Naive thymus-derived CD8-positive, alpha-beta T cell (primary cell): ENCODE data around the gene FSD1. TPM values are rescaled to one million over a fixed set of nuclear protein-coding genes. Genes with fewer than 3 reads are reported as not detected.

Source experiments
- ATAC-seq, 2 donors: fragments of 150-1000 bp; cut with Tn5 transposase in 1 of 2; sonication (Bioruptor Pico), chemical (Tn5 transposase) in 1 of 2; 1 replicate in 1 of 2; 2 replicates in 1 of 2; pipeline ENCODE4 v1.10.0; 2021; ENCODE audit warnings: mild to moderate bottlenecking in 2 of 2, moderate library complexity in 2 of 2
- POLR2A ChIA-PET: fragments of 350-600 bp; sonication (Branson Sonifier 250); formaldehyde crosslinking; loops from one replicate; lab custom pipeline; 2021; ENCODE audit warnings: antibody characterized with exemption; lab: Charles Lee
- DNase-seq, 10 donors: peaks; one replicate each; pipeline versions ENCODE4 v3.0.0 to v3.0.0-alpha.2; 2020 to 2022
- H3K27ac Mint-ChIP-seq, 10 donors: one replicate each; pipeline ENCODE4 v1.8.0; 2020 to 2022; ENCODE audit warnings: mild to moderate bottlenecking in 10 of 10, mixed read lengths in 10 of 10, moderate library complexity in 4 of 10, inconsistent platforms in 1 of 10
- H3K27me3 Mint-ChIP-seq, 5 donors: one replicate each; pipeline ENCODE4 v1.8.0; 2021 to 2022; ENCODE audit warnings: mixed read lengths in 5 of 5
- H3K36me3 Mint-ChIP-seq, 3 donors: one replicate each; pipeline ENCODE4 v1.8.0; 2020 to 2022; ENCODE audit warnings: mixed read lengths in 3 of 3, mild to moderate bottlenecking in 2 of 3, inconsistent platforms in 1 of 3
- H3K4me1 Mint-ChIP-seq, 4 donors: one replicate each; pipeline ENCODE4 v1.8.0; 2021 to 2022; ENCODE audit warnings: mixed read lengths in 4 of 4
- H3K4me3 Mint-ChIP-seq, 10 donors: one replicate each; pipeline ENCODE4 v1.8.0; 2020 to 2022; ENCODE audit warnings: mild to moderate bottlenecking in 10 of 10, mixed read lengths in 10 of 10, moderate library complexity in 6 of 10, inconsistent platforms in 1 of 10
- H3K9me3 Mint-ChIP-seq, 9 donors: one replicate each; pipeline ENCODE4 v1.8.0; 2020 to 2022; ENCODE audit warnings: mixed read lengths in 9 of 9, mild to moderate bottlenecking in 3 of 9, inconsistent platforms in 1 of 9, moderate library complexity in 1 of 9
- polyA plus RNA-seq, 3 donors: library from polyadenylated mRNA; unstranded; fragments of 300-500 nt; fragmentation: Illumina TruSeq; gene quantifications; one replicate each; pipeline ENCODE4 v1.2.3, GENCODE V29; 2021
- total RNA-seq, 8 experiments: library from RNA in 2 of 8; stranded (reverse) in 2 of 8; gene quantifications; one replicate each; pipeline ENCODE4 v1.2.3 and lab custom pipeline; 2021 to 2026

FSD1 gene
- total and polyA plus RNA-seq, 5 experiments from 2014 or later = 1.4 to 4.0 (median 3.4) TPM

GRCh38 chr19:4362101-4362828 lies 57.9 kb downstream of the FSD1 start:
- H3K27me3 Mint-ChIP-seq = no peaks in the 10 kb centered on the region
- H3K4me1 Mint-ChIP-seq = peaks cover 0 to 3% (median under 1%) of the 10 kb centered on the region in 4 donors
- ATAC-seq = no peak
- no peak overlapping the region for H3K4me3 Mint-ChIP-seq
- no peak for DNase-seq
- peak overlapping the region in 1 of 10 donors; percentile 5 for H3K27ac Mint-ChIP-seq
- POLR2A ChIA-PET = interaction anchor here (0.6 to 1.0 kb wide), 2 partner anchors 38 to 89 kb away, joined by 3 to 4 read pairs; partner anchors contain the start of gene SH3GL1
- no peaks in the 10 kb centered on the region for H3K9me3 Mint-ChIP-seq
- H3K36me3 Mint-ChIP-seq = peaks cover 0 to 16% (median 0%) of the 10 kb centered on the region in 3 donors

DNA sequence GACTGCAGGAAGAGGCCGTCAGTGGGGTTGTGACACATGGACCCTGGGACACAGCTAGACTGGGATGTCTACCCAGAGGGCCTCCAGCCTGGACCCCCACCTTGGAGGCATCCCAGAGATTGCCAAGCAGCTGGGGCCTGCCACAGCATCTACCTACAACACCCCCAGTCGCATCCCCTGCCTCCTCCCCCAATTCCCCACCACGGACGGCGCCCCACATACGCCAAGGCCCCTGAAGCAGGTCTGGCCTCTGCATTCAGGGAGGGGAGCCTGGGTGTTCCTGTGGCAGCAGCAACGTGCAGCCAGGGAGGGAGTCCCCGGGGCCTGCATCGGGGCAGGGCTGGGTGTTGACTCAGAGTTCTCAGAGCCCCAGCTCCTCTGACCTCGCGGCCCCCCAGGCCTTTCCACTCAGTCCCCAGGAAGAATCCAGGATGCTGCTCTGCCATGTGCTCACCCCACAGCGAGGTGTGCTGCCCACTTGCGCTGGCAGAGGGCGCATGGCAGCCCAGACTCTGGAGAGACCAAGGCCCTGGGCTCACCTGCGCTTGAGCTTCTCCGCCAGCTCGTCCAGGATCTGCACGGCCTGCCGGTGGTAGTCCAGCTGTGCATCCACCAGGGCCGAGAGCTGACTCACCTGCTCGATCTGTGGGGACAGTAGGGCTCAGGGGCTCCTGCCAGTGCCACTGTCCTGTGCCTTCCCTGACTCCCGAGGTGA lies 58.6 kb downstream of the FSD1 start:
- Mint-ChIP-seq H3K9me3 (no peaks in the 10 kb centered on the region), H3K36me3 (peaks cover 0 to 16% (median 0%) of the 10 kb centered on the region in 3 donors), H3K4me1 (peaks cover 2 to 9% (median 5%) of the 10 kb centered on the region in 4 donors), H3K27ac (no peak overlapping the region), H3K4me3 (no peak overlapping the region), H3K27me3 (no peaks in the 10 kb centered on the region)
- ATAC-seq = peak in 1 of 2 donors; percentile 36
- no peak for DNase-seq
- POLR2A ChIA-PET = interaction anchor here (1.0 kb wide), 1 partner anchor 38 kb away, joined by 4 read pairs; the partner anchor contains the start of gene SH3GL1

DNA sequence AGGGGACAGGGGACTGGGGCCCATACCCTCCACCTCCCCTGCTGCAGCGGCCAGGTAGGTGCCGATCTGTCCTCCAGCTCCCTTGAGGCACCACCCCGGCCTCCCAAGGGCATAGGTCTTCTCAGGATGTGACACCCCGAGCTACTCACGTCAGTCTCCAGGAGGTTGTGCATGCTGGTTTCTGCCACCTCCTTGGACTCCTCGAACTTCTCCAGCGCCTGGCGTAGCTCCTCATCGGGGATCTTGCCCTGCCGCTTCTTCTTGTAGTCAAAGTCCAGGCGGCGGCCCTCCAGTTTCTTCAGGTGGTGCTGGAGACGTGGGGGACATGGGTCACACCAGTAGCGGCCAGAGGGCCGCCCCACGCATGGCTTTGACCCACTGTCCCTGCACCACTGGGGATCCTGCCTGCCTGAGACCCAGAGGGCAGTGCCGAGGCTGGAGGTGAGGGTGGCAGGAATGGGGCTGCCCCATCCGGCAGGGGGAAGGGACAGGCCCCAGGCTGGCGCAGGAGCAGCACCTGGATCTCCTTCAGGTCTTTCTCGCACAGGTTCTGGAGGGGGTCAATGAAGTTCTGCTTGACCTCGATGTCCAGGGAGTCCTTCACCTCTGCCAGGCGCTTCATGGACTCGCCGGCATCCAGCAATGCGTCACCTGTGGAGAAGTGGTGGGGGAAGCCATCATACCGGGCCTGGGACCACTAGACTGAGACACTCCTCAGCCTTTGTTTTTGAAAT lies 59.3 kb downstream of the FSD1 start:
- ATAC-seq (no peak), DNase-seq (no peak)
- no peaks in the 10 kb centered on the region for H3K9me3 Mint-ChIP-seq
- POLR2A ChIA-PET = interaction anchor here (0.5 to 1.0 kb wide), 2 partner anchors 12 to 37 kb away, joined by 4 to 5 read pairs; partner anchors contain the start of gene SH3GL1
- peak overlapping the region in 1 of 10 donors; percentile 56 for H3K27ac Mint-ChIP-seq
- H3K4me3 Mint-ChIP-seq = no peak overlapping the region
- H3K4me1 Mint-ChIP-seq = peaks cover 9 to 15% (median 11%) of the 10 kb centered on the region in 4 donors
- H3K27me3 Mint-ChIP-seq = no peaks in the 10 kb centered on the region
- peaks cover 0 to 16% (median 0%) of the 10 kb centered on the region in 3 donors for H3K36me3 Mint-ChIP-seq

DNA sequence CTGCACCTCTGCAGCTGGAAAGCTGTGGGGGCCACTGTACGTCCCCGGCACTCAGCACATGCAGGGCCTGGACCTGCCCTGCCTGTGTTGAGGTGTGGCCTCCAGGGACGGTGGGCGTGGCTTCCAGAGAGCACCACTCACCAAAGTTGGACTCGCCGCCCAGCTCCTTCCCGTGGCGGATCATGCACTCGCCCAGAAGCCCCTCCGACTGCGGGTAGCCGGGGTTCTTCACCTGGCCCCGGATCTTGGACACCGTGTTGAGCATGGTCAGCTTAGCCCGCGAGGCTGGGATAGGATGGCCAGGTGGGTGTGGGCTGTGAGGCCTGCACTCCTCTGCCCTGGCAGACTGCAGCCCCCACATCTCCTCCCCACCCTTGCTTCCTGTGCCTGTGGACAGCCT lies 60.9 kb downstream of the FSD1 start:
- Mint-ChIP-seq H3K36me3 (peaks cover 0 to 14% (median 0%) of the 10 kb centered on the region in 3 donors), H3K27me3 (no peaks in the 10 kb centered on the region), H3K4me3 (no peak overlapping the region), H3K4me1 (peaks cover 14 to 28% (median 23%) of the 10 kb centered on the region in 4 donors), H3K27ac (no peak overlapping the region), H3K9me3 (no peaks in the 10 kb centered on the region)
- peak in 1 of 10 donors; percentile 42 for DNase-seq
- POLR2A ChIA-PET = no interaction called here
- no peak for ATAC-seq

DNA sequence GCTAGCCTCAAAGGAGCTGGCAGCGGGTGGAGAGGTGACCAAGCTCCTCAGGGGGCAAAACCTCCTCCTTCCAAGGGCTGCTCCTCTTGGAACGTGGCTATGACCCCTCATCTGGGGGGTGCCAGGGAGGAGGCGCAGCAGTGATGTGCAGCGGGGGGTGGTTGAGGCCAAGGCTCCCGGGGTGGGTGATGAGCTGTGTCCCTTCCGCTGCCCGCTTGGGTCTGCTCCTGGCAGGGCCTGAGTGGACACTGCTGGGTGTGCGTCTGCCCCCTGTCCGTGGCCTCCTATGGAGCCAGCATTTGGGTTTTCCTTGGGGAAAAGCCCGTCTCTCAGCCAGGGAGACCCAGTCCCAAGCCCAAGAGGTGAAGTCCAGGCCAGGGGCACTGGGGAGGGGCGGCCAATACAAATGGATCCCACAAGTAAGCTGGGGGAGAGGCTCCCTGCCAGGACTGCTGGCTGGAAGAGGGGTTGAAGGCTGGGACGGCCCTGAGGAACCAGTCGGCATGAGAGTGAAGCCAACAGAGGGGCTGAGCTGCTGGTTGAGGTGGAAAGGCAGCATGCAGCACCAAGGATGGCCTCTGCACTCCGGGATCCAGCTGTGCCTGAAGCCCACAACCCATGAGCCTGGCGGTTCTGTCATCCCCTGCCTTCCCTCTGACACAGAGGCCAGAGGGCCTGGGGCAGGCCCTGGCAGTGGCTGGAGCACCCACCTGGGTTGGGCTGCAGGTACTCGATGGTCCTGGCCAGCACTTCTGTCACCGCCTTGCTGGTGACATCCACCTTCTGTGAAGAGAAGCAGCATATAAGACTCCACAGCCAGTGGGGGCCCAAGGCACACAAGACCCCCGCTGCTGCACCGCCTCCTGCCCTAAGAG lies 61.6 kb downstream of the FSD1 start:
- DNase-seq = no peak
- Mint-ChIP-seq H3K4me3 (no peak overlapping the region), H3K4me1 (peaks cover 16 to 35% (median 27%) of the 10 kb centered on the region in 4 donors), H3K36me3 (peaks cover 0 to 13% (median 0%) of the 10 kb centered on the region in 3 donors), H3K9me3 (no peaks in the 10 kb centered on the region), H3K27me3 (no peaks in the 10 kb centered on the region), H3K27ac (peak overlapping the region in 3 of 10 donors; percentile 24 to 79 (median 66))
- POLR2A ChIA-PET = interaction anchor here (0.8 to 4.4 kb wide), 3 partner anchors 23 to 105 kb away, joined by 3 to 31 read pairs (median 5); partner anchors contain the start of genes MPND and SH3GL1
- no peak for ATAC-seq

DNA sequence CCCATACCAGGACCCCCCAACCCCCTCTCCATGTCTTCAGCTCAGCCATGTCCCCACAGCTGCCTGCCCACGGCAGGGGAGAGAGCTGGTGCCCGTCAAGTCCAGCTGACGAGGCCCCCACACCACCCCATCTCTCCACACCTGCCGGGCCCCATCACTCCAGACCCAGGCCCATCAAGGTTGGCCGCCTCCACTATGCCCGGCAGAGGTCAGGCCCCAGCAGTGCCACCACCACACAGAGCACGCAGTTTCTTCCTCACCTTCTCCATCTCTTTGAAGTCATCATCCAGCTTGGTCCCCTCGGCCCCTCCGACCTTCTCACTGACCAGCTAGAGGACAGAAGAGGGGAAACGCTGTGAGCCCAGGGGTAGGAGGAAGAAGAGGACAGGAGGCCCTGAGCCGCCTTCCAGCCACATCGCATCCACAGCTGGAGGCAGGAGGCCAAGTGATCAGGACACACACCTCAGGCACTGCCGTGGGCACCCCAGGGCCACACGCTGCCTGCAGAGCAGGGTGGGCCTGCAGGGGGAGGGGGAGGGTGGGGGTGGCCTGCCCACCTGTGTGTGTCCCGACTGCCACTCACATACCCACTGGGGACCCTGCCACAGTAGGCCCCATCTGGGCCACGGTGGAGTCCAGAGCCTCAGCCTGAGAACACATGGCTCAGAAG lies 62.4 kb downstream of the FSD1 start:
- H3K27me3 Mint-ChIP-seq = no peaks in the 10 kb centered on the region
- no peak overlapping the region for H3K4me3 Mint-ChIP-seq
- DNase-seq = no peak
- peak overlapping the region in 7 of 10 donors; percentile 40 to 92 (median 69) for H3K27ac Mint-ChIP-seq
- H3K36me3 Mint-ChIP-seq = peaks cover 0 to 13% (median 0%) of the 10 kb centered on the region in 3 donors
- POLR2A ChIA-PET = interaction anchor here (0.8 to 4.4 kb wide), 5 partner anchors 14 to 106 kb away, joined by 3 to 31 read pairs (median 5); partner anchors contain the start of genes MPND and SH3GL1
- no peak for ATAC-seq
- H3K9me3 Mint-ChIP-seq = no peaks in the 10 kb centered on the region
- peaks cover 16 to 42% (median 31%) of the 10 kb centered on the region in 4 donors for H3K4me1 Mint-ChIP-seq

DNA sequence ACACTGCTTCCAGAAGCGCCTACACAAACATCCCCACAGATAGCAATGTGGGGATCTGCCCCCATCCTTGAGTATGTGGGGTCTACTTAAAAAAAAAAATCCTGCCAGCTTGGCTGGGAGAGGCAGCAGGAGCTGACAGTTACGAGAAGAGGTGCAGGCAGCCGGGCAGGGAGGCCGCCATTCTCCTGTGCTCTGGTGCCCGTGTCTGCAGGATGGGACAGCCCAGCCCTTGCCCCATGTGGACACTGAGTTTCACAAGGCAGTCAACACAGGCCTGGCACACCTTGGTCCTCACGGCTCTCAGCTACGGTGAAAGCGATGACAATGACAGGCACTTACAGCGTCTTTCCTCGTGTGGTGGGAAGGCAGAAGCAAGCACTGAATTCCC lies 62.9 kb downstream of the FSD1 start:
- peaks cover 16 to 43% (median 36%) of the 10 kb centered on the region in 4 donors for H3K4me1 Mint-ChIP-seq
- no peak for ATAC-seq
- H3K36me3 Mint-ChIP-seq = peaks cover 0 to 9% (median 0%) of the 10 kb centered on the region in 3 donors
- H3K27me3 Mint-ChIP-seq = no peaks in the 10 kb centered on the region
- POLR2A ChIA-PET = interaction anchor here (1.2 to 4.4 kb wide), 3 partner anchors 13 to 33 kb away, joined by 4 to 31 read pairs (median 6); partner anchors contain the start of gene SH3GL1
- no peaks in the 10 kb centered on the region for H3K9me3 Mint-ChIP-seq
- DNase-seq = no peak
- peak overlapping the region; percentile 14 to 95 (median 90) for H3K27ac Mint-ChIP-seq
- no peak overlapping the region for H3K4me3 Mint-ChIP-seq

DNA sequence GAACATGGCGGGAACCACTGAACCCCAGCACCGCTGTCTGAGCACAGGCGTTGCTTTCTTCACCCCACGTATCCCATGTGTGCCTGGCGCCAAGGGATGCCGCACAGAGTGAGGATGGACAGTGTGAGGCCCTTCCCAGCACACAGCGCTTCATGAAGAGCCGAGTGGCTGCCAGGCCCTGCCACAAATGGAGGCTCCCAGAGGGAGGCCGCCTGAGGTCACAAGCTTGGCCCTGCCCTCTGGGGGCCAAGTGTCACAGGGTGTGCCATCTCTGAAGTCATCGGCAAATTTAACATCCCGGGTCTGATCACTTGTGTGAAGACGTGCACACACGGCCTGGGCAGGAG lies 63.4 kb downstream of the FSD1 start:
- H3K27me3 Mint-ChIP-seq = no peaks in the 10 kb centered on the region
- H3K4me3 Mint-ChIP-seq = peak overlapping the region in 6 of 10 donors; percentile 34 to 77 (median 46)
- peaks cover 0 to 6% (median 0%) of the 10 kb centered on the region in 3 donors for H3K36me3 Mint-ChIP-seq
- no peak for ATAC-seq
- H3K4me1 Mint-ChIP-seq = peaks cover 16 to 46% (median 39%) of the 10 kb centered on the region in 4 donors
- no peaks in the 10 kb centered on the region for H3K9me3 Mint-ChIP-seq
- peak overlapping the region; percentile 58 to 96 (median 91) for H3K27ac Mint-ChIP-seq
- POLR2A ChIA-PET = interaction anchor here (1.2 to 4.4 kb wide), 3 partner anchors 13 to 33 kb away, joined by 4 to 31 read pairs (median 6); partner anchors contain the start of gene SH3GL1
- DNase-seq = no peak

DNA sequence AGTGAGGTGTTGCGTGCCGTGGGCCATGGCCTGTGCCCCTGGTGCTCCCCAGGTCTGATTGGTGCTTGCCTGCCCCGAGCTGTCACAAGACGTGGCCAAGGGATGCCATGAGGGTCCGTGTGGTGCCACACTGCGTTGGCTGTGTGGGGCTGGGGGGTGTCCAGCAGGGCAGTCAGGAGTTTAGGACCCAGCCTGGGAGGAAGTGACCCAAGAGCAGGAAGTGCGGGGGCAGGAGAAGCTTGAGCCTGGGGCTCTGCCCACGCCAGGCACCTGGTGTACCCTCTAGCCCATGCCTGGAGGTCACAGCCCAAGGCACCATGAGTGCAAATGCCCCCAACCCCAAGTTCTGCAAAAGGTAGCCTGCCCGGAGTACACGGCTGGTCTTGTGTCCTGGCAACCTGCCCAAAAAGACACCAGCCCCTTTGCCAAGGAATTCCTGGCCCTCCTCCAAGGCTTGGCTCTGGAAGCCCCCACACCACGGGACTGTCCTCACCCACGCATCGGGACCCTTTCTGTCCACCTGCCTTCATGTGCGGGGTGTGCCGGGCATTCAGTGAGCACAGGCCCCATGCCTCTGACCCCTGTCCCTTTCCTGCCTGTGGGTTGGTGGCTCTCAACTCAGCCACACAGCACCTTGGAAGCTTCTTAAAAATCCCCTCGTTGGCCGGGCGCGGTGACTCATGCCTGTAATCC lies 63.9 kb downstream of the FSD1 start:
- Mint-ChIP-seq H3K27me3 (no peaks in the 10 kb centered on the region), H3K9me3 (no peaks in the 10 kb centered on the region), H3K27ac (peak overlapping the region; percentile 91 to 96 (median 95)), H3K4me3 (peak overlapping the region; percentile 85 to 96 (median 91)), H3K4me1 (peaks cover 16 to 48% (median 40%) of the 10 kb centered on the region in 4 donors), H3K36me3 (peaks cover 0 to 6% (median 0%) of the 10 kb centered on the region in 3 donors)
- DNase-seq (no peak), ATAC-seq (no peak)
- POLR2A ChIA-PET = interaction anchor here (0.6 to 4.4 kb wide), 4 partner anchors 12 to 123 kb away, joined by 3 to 31 read pairs (median 9); partner anchors contain the start of genes CHAF1A and SH3GL1
